Diencephalon (tissue), 1 donor: Measurements from ENCODE around the gene GCC2. TPM values are rescaled to one million over a fixed set of nuclear protein-coding genes. Genes with fewer than 3 reads are reported as not detected.

Source experiments
- small RNA-seq: library from RNA; depleted of rRNA; stranded (forward); fragments of <200 nt; gene quantifications from one replicate; pipeline ENCODE3, GENCODE V24; 2014
- total RNA-seq: library from RNA; depleted of rRNA; stranded (reverse); fragments of >200 nt; gene quantifications from one replicate; pipeline ENCODE4 v1.2.3, GENCODE V29; 2014

GCC2 gene
- 49.1 TPM for total RNA-seq

GRCh38 chr2:108448678-108449409 is at the start of gene GCC2:
Gene GCC2, plus strand, starts transcription at chr2:108449206. Its CDS starts 69 bp downstream, at chr2:108449275.

GRCh38 chr2:108533832-108534583 is 85.0 kb downstream of the GCC2 start, which contains the start of gene LIMS1:
Gene LIMS1, plus strand, starts transcription at chr2:108534470. Its CDS starts 93 bp downstream, at chr2:108534563.

Small RNA genes lying within 50 kb of the gene (small RNA-seq; reads per million reads assigned to genes)
- not detected for gene SMIM12P1

Other genes starting within 250 kb of the GCC2 start
- not detected for gene SULT1C3, start 209.2 kb upstream of the GCC2 start, total RNA-seq
- gene SULT1C2, start 160.3 kb upstream of the GCC2 start, total RNA-seq = 0.23 TPM
- 15.5 TPM for gene SULT1C4, start 71.3 kb upstream of the GCC2 start, total RNA-seq
- 20.8 TPM for gene LIMS1, start 85.3 kb downstream of the GCC2 start, total RNA-seq